Left lung (tissue), 10 donors: ENCODE measurements around the gene LMAN1. TPM values are rescaled to one million over a fixed set of nuclear protein-coding genes. Genes with fewer than 3 reads are reported as not detected.

ENCODE experiments used
- ATAC-seq: fragments of 200-7000 bp; cut with Tn5 transposase; one replicate; pipeline ENCODE4 v1.9.1; 2020; ENCODE audit warnings: moderate library complexity
- DNase-seq, 4 donors: peaks; one replicate each; pipeline ENCODE4 v3.0.0-alpha.2; 2013 to 2020
- H3K27ac ChIP-seq, 2 donors: fragments of 200-600 bp; sonication (generic) in 1 of 2; one replicate each; pipeline versions ENCODE4 v1.5.0 to v1.8.0; 2020 to 2021
- H3K27me3 ChIP-seq, 2 donors: fragments of 200-600 bp; sonication (generic) in 1 of 2; one replicate each; pipeline versions ENCODE4 v1.5.0 to v1.8.0; 2020 to 2021
- H3K36me3 ChIP-seq, 2 donors: fragments of 200-600 bp; sonication (generic) in 1 of 2; one replicate each; pipeline versions ENCODE4 v1.5.0 to v1.8.0; 2020 to 2021
- H3K4me1 ChIP-seq, 2 donors: fragments of 200-600 bp; one replicate each; pipeline ENCODE4 v1.8.0; 2021
- H3K4me3 ChIP-seq, 2 donors: fragments of 200-600 bp; sonication (generic) in 1 of 2; one replicate each; pipeline versions ENCODE4 v1.5.0 to v1.8.0; 2020 to 2021; ENCODE audit warnings: mild to moderate bottlenecking in 1 of 2
- H3K9me3 ChIP-seq, 2 donors: fragments of 200-600 bp; sonication (generic) in 1 of 2; one replicate each; pipeline versions ENCODE4 v1.5.0 to v1.8.0; 2020 to 2021
- intact Hi-C, 2 donors: fragments of 100-400 bp; cut with DNase I; formaldehyde crosslinking; loops; one replicate each; pipeline versions ENCODE4 v1.11.2 to v1.14.2; 2022
- polyA plus RNA-seq, 6 donors: library from polyadenylated mRNA; unstranded; fragments of 120-200 nt; gene quantifications; one replicate each; pipeline ENCODE4 v1.2.1, GENCODE V29; 2013; ENCODE audit not compliant: insufficient read length in 6 of 6
- total RNA-seq, 2 donors: library from RNA; stranded (reverse); fragmentation: NEBNext Ultra II Directional; extraction: Animal tissue kit (Norgen Biotek cat#: 25700); gene quantifications; one replicate each; pipeline ENCODE4 v1.2.1, GENCODE V29; 2021
- TF ChIP-seq, protein P1 (sequence below), 2 donors: fragments of 200-600 bp; sonication (generic) in 1 of 2; IDR thresholded peaks; one replicate each; pipeline versions ENCODE4 v1.5.0 to v1.8.0; 2021; ENCODE audit warnings: antibody characterized with exemption in 2 of 2
- donor health status: DM: no; HTN: yes; CAD: no.
- donor health status: DM: no; HTN: no; CAD: no.

Gene LMAN1
- total and polyA plus RNA-seq, 8 donors, result 88.5 to 112 (median 98.8) TPM

DNA sequence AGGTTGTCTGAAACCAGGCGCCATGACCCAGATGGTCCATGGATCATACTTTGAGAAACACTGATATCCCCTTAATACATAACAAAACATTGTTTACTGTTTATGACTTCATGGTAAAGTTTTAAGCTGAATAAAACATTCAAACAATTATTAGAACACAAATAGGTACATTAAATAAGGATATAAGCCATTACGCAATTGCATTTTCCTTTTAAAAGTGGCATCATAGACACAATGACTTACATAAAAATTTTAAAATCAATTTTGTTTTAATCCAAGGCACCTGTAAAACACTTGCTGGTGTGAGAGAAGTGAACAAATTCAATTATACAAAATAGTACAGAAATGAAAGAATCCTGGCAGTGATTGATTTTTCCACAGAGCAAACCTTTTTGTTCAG, 30.4 kb downstream of the LMAN1 start:
- ATAC-seq (no peak), DNase-seq (no peak)
- no peak overlapping the region for H3K4me3 ChIP-seq
- no peak overlapping the region for H3K27ac ChIP-seq
- no peaks in the 10 kb centered on the region for H3K9me3 ChIP-seq
- TF ChIP-seq, protein P1, sequence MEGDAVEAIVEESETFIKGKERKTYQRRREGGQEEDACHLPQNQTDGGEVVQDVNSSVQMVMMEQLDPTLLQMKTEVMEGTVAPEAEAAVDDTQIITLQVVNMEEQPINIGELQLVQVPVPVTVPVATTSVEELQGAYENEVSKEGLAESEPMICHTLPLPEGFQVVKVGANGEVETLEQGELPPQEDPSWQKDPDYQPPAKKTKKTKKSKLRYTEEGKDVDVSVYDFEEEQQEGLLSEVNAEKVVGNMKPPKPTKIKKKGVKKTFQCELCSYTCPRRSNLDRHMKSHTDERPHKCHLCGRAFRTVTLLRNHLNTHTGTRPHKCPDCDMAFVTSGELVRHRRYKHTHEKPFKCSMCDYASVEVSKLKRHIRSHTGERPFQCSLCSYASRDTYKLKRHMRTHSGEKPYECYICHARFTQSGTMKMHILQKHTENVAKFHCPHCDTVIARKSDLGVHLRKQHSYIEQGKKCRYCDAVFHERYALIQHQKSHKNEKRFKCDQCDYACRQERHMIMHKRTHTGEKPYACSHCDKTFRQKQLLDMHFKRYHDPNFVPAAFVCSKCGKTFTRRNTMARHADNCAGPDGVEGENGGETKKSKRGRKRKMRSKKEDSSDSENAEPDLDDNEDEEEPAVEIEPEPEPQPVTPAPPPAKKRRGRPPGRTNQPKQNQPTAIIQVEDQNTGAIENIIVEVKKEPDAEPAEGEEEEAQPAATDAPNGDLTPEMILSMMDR (IDR thresholded peaks at IDR 0.05), result no peak
- no peaks in the 10 kb centered on the region for H3K27me3 ChIP-seq
- intact Hi-C loops, result no loop called here
- H3K4me1 ChIP-seq, result no peaks in the 10 kb centered on the region
- H3K36me3 ChIP-seq, result peaks cover 5 to 77% of the 10 kb centered on the region in 2 donors

GRCh38 chr18:59325965-59326364, 33.1 kb downstream of the LMAN1 start:
- H3K27ac ChIP-seq, result no peak overlapping the region
- TF ChIP-seq, protein P1 (IDR thresholded peaks at IDR 0.05), result no peak
- no peak for DNase-seq
- no peak overlapping the region for H3K4me3 ChIP-seq
- intact Hi-C loops, result no loop called here
- no peaks in the 10 kb centered on the region for H3K9me3 ChIP-seq
- H3K27me3 ChIP-seq, result no peaks in the 10 kb centered on the region
- no peak for ATAC-seq
- H3K4me1 ChIP-seq, result no peaks in the 10 kb centered on the region
- peaks cover 5 to 50% of the 10 kb centered on the region in 2 donors for H3K36me3 ChIP-seq

GRCh38 chr18:59324623-59324971, 34.5 kb downstream of the LMAN1 start:
- intact Hi-C loops, result no loop called here
- H3K27ac ChIP-seq, result no peak overlapping the region
- H3K9me3 ChIP-seq, result no peaks in the 10 kb centered on the region
- TF ChIP-seq, protein P1 (IDR thresholded peaks at IDR 0.05), result no peak
- no peaks in the 10 kb centered on the region for H3K27me3 ChIP-seq
- no peaks in the 10 kb centered on the region for H3K4me1 ChIP-seq
- DNase-seq (no peak), ATAC-seq (no peak)
- H3K36me3 ChIP-seq, result peaks cover 0 to 37% of the 10 kb centered on the region in 2 donors
- H3K4me3 ChIP-seq, result no peak overlapping the region

- DNase-seq, result no peak
- intact Hi-C loops, result no loop called here
- TF ChIP-seq, protein P1 (IDR thresholded peaks at IDR 0.05), result no peak
Observed at GRCh38 chr18:59323931-59324622, 35.0 kb downstream of the LMAN1 start.

DNA sequence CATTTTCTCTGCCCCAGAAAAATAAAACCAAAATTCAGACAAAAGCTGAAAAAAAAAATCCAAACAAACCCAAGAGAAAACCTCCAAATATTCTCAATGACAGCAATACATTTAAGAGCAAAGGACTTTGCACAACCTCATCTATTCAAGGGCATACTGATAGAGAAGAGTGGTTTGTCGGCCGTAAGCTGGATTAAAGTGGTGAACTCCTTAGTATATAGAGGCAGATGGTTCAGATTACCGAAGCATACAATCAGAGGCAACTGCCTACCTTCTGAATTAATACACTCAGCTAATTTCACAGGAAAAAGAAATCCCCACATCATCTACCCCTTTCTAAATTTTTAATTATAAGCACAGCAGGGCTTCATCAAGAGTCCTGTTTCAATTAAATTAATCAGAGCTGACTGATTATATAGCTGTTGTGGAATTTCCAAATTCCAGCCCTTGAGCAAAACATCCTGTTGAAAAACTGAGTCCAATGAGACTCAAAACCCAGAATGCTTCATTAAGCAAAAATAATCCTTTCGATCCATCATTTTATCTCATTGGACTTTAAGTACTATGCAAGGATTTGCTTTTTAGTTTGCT, 40.5 kb downstream of the LMAN1 start, which contains the start of gene CPLX4:
Gene CPLX4, minus strand, starts transcription at position 190 of the 591 bp plus-strand sequence. Its CDS starts 187 bp downstream, at position 3.
- ATAC-seq (no peak), DNase-seq (no peak)
- Histone ChIP-seq H3K4me3 (no peak within 1 kb of the TSS), H3K4me1 (no peaks in the 10 kb centered on the region), H3K27ac (no peak within 1 kb of the TSS), H3K9me3 (no peaks in the 10 kb centered on the region), H3K27me3 (no peaks in the 10 kb centered on the region), H3K36me3 (no peaks in the 10 kb centered on the region)
- TF ChIP-seq, protein P1 (IDR thresholded peaks at IDR 0.05), result no peak
- intact Hi-C loops, result no loop called here

More at GRCh38 chr18:59323931-59324622, 35.0 kb downstream of the LMAN1 start:
- ATAC-seq, result no peak
- peaks cover 0 to 31% of the 10 kb centered on the region in 2 donors for H3K36me3 ChIP-seq
- no peak overlapping the region for H3K27ac ChIP-seq
- H3K9me3 ChIP-seq, result no peaks in the 10 kb centered on the region
- H3K27me3 ChIP-seq, result no peaks in the 10 kb centered on the region
- no peak overlapping the region for H3K4me3 ChIP-seq
- H3K4me1 ChIP-seq, result no peaks in the 10 kb centered on the region
